DOHH2 (cell line): ENCODE results near the gene FNIP2.

ENCODE experiments used
- CTCF ChIP-seq: fragments of 200-600 bp; sonication (generic); IDR thresholded peaks from one replicate; pipeline ENCODE4 v1.5.1; 2014; ENCODE audit warnings: antibody characterized with exemption, mild to moderate bottlenecking, low read depth, low read length; ENCODE audit not compliant: poor library complexity, severe bottlenecking
- EZH2phosphoT487 ChIP-seq: fragments of 200-600 bp; sonication (generic); IDR thresholded peaks from 2 replicates; pipeline ENCODE4 v1.6.1; 2017; ENCODE audit warnings: borderline replicate concordance, mild to moderate bottlenecking, antibody characterized with exemption, low read length, moderate library complexity, mixed read lengths

- TF ChIP-seq CTCF (no peak), EZH2phosphoT487 (no peak)
Measured at GRCh38 chr4:158777423-158778155, 8.8 kb downstream of the FNIP2 start.
